ENCODE measurements around the gene LGALS1.
A peak's percentile ranks its signal among the peaks of the same experiment; 100 is the strongest.

LGALS1 gene

GRCh38 chr22:37657590-37658132 is 17.8 kb upstream of the LGALS1 start:
- peaks cover 11% of the 10 kb centered on the region for H3K36me3 ChIP-seq (ENCODE audit: control insufficient read depth, insufficient read depth, low read length)
- no peaks in the 10 kb centered on the region for H3K9me3 ChIP-seq (ENCODE audit: control insufficient read depth, insufficient read depth, low read length)
- H3K27me3 ChIP-seq (ENCODE audit: control insufficient read depth, insufficient read depth, low read length) = no peaks in the 10 kb centered on the region
- H3K4me1 ChIP-seq (ENCODE audit: control insufficient read depth, insufficient read depth, low read length) = peaks cover 6% of the 10 kb centered on the region
- H3K27ac ChIP-seq (ENCODE audit: low read depth, low read length) = peak overlapping the region; percentile 60
- no peak overlapping the region for H3K9ac ChIP-seq (ENCODE audit: low read depth, low read length)
- H3K4me3 ChIP-seq (ENCODE audit: low read depth, low read length) = peak overlapping the region; percentile 69

DNA sequence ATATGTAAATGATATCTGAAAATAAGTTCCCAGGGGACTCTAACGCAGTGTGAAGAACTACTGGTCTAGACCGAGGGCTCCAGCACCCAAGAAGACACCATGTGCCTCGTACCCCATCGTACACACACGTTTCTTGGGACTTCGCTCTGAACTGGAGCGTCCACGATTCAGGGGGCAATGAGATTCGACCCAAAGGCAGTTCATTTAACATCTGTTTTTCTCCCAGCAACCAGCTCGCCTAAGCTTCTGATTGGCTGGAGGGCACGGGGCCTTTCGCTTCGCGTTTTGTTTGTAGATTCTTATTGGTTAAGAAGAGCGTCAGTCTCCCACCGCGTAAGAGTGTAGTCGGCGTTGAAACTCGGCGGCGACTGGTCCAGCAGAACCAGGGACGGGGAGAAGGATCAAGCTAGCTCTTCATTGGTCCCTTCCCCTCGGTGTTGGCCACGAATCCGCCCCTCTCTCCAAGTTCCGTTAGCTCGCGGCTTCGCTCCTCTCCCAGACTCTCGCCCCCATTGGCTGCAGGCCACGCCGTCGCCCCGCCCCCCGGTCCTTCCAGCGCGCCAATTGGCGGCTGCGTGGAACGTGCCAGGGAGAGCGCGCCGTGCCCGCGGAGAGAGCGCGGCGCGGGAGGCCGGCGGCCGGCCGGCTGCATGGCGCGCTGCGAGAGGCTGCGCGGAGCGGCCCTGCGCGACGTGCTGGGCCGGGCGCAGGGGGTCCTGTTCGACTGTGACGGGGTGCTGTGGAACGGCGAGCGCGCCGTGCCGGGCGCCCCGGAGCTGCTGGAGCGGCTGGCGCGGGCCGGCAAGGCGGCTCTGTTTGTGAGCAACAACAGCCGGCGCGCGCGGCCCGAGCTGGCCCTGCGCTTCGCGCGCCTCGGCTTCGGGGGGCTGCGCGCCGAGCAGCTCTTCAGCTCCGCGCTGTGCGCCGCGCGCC is 17.0 kb upstream of the LGALS1 start, which contains the start of gene PDXP:
PDXP (plus strand) TSS at position 591 of the 933 bp plus-strand sequence; CDS start at position 651, 60 bp downstream.
- peak within 1 kb of the TSS; percentile 60 for H3K27ac ChIP-seq (ENCODE audit: low read depth, low read length)
- no peaks in the 10 kb centered on the region for H3K9me3 ChIP-seq (ENCODE audit: control insufficient read depth, insufficient read depth, low read length)
- peak within 1 kb of the TSS; percentile 69 for H3K4me3 ChIP-seq (ENCODE audit: low read depth, low read length)
- peaks cover 6% of the 10 kb centered on the region for H3K4me1 ChIP-seq (ENCODE audit: control insufficient read depth, insufficient read depth, low read length)
- peak within 1 kb of the TSS; percentile 37; the same call in 1 of the 2 replicates for H3K9ac ChIP-seq (ENCODE audit: low read depth, low read length)
- H3K36me3 ChIP-seq (ENCODE audit: control insufficient read depth, insufficient read depth, low read length) = peaks cover 5% of the 10 kb centered on the region
- no peaks in the 10 kb centered on the region for H3K27me3 ChIP-seq (ENCODE audit: control insufficient read depth, insufficient read depth, low read length)

DNA sequence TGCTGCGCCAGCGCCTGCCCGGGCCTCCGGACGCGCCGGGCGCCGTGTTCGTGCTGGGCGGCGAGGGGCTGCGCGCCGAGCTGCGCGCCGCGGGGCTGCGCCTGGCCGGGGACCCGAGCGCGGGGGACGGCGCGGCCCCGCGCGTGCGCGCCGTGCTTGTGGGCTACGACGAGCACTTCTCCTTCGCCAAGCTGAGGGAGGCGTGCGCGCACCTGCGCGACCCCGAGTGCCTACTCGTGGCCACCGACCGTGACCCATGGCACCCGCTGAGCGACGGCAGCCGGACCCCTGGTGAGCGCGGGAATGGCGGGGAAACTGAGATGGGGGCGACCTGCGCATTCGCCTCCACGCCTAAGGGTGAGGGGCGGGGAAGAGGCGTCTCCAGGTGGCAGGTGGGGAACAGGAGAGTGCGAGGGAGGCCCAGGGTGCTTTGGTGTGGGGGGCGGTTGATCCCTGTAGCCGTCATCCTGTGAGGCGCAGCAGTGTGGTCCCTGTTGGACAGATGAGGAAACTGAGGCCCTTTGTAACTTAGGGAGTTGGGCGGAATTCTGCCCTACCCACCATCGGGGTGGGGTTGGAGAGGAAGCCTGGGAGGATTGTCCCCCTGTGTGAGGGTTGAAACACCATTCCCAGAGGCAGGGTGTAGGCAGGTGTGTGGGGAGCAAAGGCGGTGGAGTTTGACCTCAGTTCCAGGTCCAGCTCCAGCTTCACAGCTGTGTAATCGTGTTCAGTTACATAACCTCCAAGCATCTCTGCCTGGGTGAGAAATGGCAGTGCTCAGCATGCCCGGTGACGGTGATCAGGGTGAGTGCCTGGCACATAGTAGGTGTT is 16.2 kb upstream of the LGALS1 start:
- Histone ChIP-seq H3K4me1 (ENCODE audit: control insufficient read depth, insufficient read depth, low read length) (peaks cover 6% of the 10 kb centered on the region), H3K4me3 (ENCODE audit: low read depth, low read length) (peak overlapping the region; percentile 69), H3K9me3 (ENCODE audit: control insufficient read depth, insufficient read depth, low read length) (no peaks in the 10 kb centered on the region), H3K36me3 (ENCODE audit: control insufficient read depth, insufficient read depth, low read length) (0 out of 2 replicates have a peak, but pooled peaks cover 3% of the 10 kb centered on the region), H3K9ac (ENCODE audit: low read depth, low read length) (peak overlapping the region; percentile 37; the same call in 1 of the 2 replicates), H3K27ac (ENCODE audit: low read depth, low read length) (no peak overlapping the region), H3K27me3 (ENCODE audit: control insufficient read depth, insufficient read depth, low read length) (no peaks in the 10 kb centered on the region)

DNA sequence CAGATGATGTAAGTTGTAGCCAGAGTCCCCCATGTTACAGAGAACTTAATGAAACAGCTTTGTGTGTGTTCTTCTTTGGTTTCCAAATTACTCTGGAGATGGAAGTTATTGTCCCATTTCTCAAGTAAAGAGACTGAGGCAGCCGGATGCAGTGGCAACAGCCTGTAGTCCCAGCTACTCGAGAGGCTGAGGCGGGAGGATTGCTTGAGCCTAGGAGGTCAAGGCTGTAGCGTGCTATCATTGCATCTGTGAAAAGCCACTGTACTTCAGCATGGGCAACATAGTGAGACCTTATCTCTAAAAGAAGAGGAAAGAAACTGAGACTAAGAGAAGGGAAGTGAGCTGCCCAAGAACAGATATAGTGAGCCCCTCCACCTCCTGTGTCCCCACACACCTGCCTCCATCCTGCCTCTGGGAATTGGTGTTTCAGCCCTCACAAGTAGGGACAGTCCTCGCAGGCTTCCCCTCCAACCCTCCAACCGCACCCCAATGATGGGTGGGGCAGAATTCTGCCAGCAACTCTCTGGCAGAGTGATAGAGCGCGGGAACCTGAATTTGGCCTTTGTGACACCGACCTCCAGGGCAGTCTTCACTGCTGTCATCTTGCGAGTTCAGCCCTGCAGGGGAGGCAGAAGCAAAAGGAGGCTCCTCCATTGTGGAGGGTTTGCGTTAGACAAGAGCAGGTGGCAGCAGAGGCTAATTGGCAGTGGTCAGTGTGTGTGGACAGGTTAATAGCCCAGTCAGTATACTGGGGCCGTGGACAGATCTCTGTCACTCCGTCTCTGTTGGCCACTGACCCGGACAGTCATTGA is 15.3 kb upstream of the LGALS1 start:
- Histone ChIP-seq H3K4me1 (ENCODE audit: control insufficient read depth, insufficient read depth, low read length) (peaks cover 6% of the 10 kb centered on the region), H3K4me3 (ENCODE audit: low read depth, low read length) (peak overlapping the region; percentile 69), H3K27ac (ENCODE audit: low read depth, low read length) (no peak overlapping the region), H3K9me3 (ENCODE audit: control insufficient read depth, insufficient read depth, low read length) (no peaks in the 10 kb centered on the region), H3K27me3 (ENCODE audit: control insufficient read depth, insufficient read depth, low read length) (no peaks in the 10 kb centered on the region), H3K9ac (ENCODE audit: low read depth, low read length) (no peak overlapping the region), H3K36me3 (ENCODE audit: control insufficient read depth, insufficient read depth, low read length) (0 out of 2 replicates have a peak, but pooled peaks cover 6% of the 10 kb centered on the region)

DNA sequence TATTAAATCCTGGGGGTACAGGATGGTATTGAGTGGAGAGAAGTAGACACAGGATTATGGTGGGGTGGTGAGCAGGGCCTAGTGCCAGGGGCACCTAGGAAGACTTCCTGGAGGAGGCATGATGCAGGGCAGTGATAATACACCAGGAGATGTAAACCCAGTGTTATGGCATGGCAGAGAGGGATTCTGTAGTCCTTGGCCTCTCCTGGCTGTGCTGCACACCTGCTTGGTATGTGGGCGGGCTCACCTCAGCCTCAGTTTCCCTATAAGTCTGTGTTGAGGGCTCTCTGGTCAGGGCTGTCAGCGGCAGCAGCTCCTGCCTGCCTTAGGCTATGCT is 14.8 kb upstream of the LGALS1 start:
- Histone ChIP-seq H3K9me3 (ENCODE audit: control insufficient read depth, insufficient read depth, low read length) (no peaks in the 10 kb centered on the region), H3K9ac (ENCODE audit: low read depth, low read length) (no peak overlapping the region), H3K4me3 (ENCODE audit: low read depth, low read length) (no peak overlapping the region), H3K4me1 (ENCODE audit: control insufficient read depth, insufficient read depth, low read length) (peaks cover 6% of the 10 kb centered on the region), H3K27me3 (ENCODE audit: control insufficient read depth, insufficient read depth, low read length) (no peaks in the 10 kb centered on the region), H3K36me3 (ENCODE audit: control insufficient read depth, insufficient read depth, low read length) (peaks cover 11% of the 10 kb centered on the region), H3K27ac (ENCODE audit: low read depth, low read length) (no peak overlapping the region)

DNA sequence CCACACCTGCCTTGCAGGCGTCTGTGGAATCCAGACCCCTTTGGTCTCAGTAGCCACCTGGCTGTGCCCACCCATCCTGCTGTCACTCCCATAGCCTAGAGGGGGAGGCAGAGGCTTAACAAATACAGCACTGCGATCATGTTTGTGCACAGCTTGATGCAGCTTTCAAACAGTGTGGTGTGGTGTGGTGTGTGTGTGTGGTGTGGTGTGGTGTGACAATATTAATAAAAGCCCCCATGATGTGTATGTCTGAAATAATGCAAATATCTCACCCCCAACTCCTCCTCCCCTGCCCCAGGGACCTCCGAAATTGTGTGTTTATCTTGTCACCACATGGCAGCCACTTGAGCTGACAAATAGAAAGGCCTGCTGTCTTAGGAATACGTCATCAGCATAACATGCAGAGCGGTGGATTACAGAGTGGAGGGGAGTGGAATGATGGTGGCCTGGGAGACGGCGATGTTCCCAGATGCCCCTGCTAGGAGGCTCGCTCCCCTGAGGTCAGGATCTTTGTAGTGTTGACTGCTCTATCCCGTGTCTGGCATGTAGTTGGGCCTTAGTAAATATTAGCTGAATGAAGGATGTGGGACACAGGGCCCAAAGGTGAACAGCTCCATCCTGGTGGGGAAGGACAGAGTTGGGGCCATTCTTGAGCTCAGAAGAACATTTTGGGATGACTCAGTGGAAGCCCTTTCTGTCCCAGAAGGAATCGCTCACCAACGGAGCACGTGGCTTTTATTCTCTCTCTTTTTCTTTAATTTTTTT is 14.1 kb upstream of the LGALS1 start:
- no peak overlapping the region for H3K4me3 ChIP-seq (ENCODE audit: low read depth, low read length)
- no peaks in the 10 kb centered on the region for H3K9me3 ChIP-seq (ENCODE audit: control insufficient read depth, insufficient read depth, low read length)
- peaks cover 6% of the 10 kb centered on the region for H3K4me1 ChIP-seq (ENCODE audit: control insufficient read depth, insufficient read depth, low read length)
- no peak overlapping the region for H3K27ac ChIP-seq (ENCODE audit: low read depth, low read length)
- no peak overlapping the region for H3K9ac ChIP-seq (ENCODE audit: low read depth, low read length)
- H3K27me3 ChIP-seq (ENCODE audit: control insufficient read depth, insufficient read depth, low read length) = no peaks in the 10 kb centered on the region
- H3K36me3 ChIP-seq (ENCODE audit: control insufficient read depth, insufficient read depth, low read length) = peaks cover 18% of the 10 kb centered on the region

DNA sequence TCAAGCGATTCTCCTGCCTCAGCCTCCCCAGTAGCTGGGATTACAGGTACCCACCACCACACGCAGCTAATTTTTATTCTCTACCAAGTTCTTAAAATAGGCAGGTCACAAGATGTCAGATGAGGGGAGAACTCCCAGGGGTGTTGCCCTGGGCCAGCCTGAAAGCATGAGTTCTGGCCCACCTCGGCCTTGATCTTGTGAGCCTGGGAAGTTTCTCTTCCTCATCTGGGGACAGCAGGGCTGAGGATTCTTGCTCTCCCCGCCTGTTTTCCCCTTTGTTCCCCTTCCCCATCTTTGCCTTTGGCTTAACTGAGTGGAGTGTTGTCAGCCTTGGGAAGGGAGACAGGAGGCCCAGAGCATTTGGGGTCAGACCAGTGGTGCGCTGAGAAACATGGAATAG is 13.4 kb upstream of the LGALS1 start:
- H3K27me3 ChIP-seq (ENCODE audit: control insufficient read depth, insufficient read depth, low read length) = no peaks in the 10 kb centered on the region
- H3K9me3 ChIP-seq (ENCODE audit: control insufficient read depth, insufficient read depth, low read length) = no peaks in the 10 kb centered on the region
- no peak overlapping the region for H3K4me3 ChIP-seq (ENCODE audit: low read depth, low read length)
- H3K4me1 ChIP-seq (ENCODE audit: control insufficient read depth, insufficient read depth, low read length) = peaks cover 6% of the 10 kb centered on the region
- no peak overlapping the region for H3K9ac ChIP-seq (ENCODE audit: low read depth, low read length)
- H3K36me3 ChIP-seq (ENCODE audit: control insufficient read depth, insufficient read depth, low read length) = peaks cover 24% of the 10 kb centered on the region
- H3K27ac ChIP-seq (ENCODE audit: low read depth, low read length) = no peak overlapping the region

GRCh38 chr22:37663521-37664140 is 11.8 kb upstream of the LGALS1 start:
- Histone ChIP-seq H3K9me3 (ENCODE audit: control insufficient read depth, insufficient read depth, low read length) (no peaks in the 10 kb centered on the region), H3K9ac (ENCODE audit: low read depth, low read length) (no peak overlapping the region), H3K27ac (ENCODE audit: low read depth, low read length) (no peak overlapping the region), H3K27me3 (ENCODE audit: control insufficient read depth, insufficient read depth, low read length) (no peaks in the 10 kb centered on the region), H3K4me3 (ENCODE audit: low read depth, low read length) (no peak overlapping the region), H3K36me3 (ENCODE audit: control insufficient read depth, insufficient read depth, low read length) (peaks cover 24% of the 10 kb centered on the region), H3K4me1 (ENCODE audit: control insufficient read depth, insufficient read depth, low read length) (peaks cover 8% of the 10 kb centered on the region)

- Histone ChIP-seq H3K27me3 (ENCODE audit: control insufficient read depth, insufficient read depth, low read length) (no peaks in the 10 kb centered on the region), H3K27ac (ENCODE audit: low read depth, low read length) (no peak overlapping the region), H3K4me3 (ENCODE audit: low read depth, low read length) (no peak overlapping the region), H3K4me1 (ENCODE audit: control insufficient read depth, insufficient read depth, low read length) (peaks cover 7% of the 10 kb centered on the region), H3K9me3 (ENCODE audit: control insufficient read depth, insufficient read depth, low read length) (no peaks in the 10 kb centered on the region), H3K36me3 (ENCODE audit: control insufficient read depth, insufficient read depth, low read length) (peaks cover 24% of the 10 kb centered on the region), H3K9ac (ENCODE audit: low read depth, low read length) (no peak overlapping the region)
Observed at GRCh38 chr22:37664249-37665101, 11.0 kb upstream of the LGALS1 start.
